ENCODE data around the gene GIPC2.
"Not testable (repeated sequence)": the region's sequence is repeated elsewhere in the genome, so short reads cannot be mapped to it uniquely, and the experiment has no call there.

Gene GIPC2

GRCh38 chr1:78114034-78114956, 68.5 kb downstream of the GIPC2 start:
- DNase-seq: peak; percentile 86
- in situ Hi-C loops (cut with HindIII; ENCODE audit: low pct_ligation_motif_present, low pct_unique_long_range_greater_than_20kb, low sequenced_read_pairs): no loop called here

GRCh38 chr1:78120485-78120884, 74.7 kb downstream of the GIPC2 start:
- in situ Hi-C loops (cut with HindIII; ENCODE audit: low pct_ligation_motif_present, low pct_unique_long_range_greater_than_20kb, low sequenced_read_pairs); DNase-seq: not testable (repeated sequence)

GRCh38 chr1:78121710-78122109, 75.9 kb downstream of the GIPC2 start:
- DNase-seq: no peak
- in situ Hi-C loops (cut with HindIII; ENCODE audit: low pct_ligation_motif_present, low pct_unique_long_range_greater_than_20kb, low sequenced_read_pairs): no loop called here

GRCh38 chr1:78122389-78122788, 76.6 kb downstream of the GIPC2 start:
- no peak for DNase-seq
- in situ Hi-C loops (cut with HindIII; ENCODE audit: low pct_ligation_motif_present, low pct_unique_long_range_greater_than_20kb, low sequenced_read_pairs): no loop called here

GRCh38 chr1:78126506-78126905, 80.7 kb downstream of the GIPC2 start:
- no peak for DNase-seq
- in situ Hi-C loops (cut with HindIII; ENCODE audit: low pct_ligation_motif_present, low pct_unique_long_range_greater_than_20kb, low sequenced_read_pairs): no loop called here

GRCh38 chr1:78132174-78132947, 86.6 kb downstream of the GIPC2 start:
- DNase-seq: no peak
- in situ Hi-C loops (cut with HindIII; ENCODE audit: low pct_ligation_motif_present, low pct_unique_long_range_greater_than_20kb, low sequenced_read_pairs): no loop called here

GRCh38 chr1:78132948-78133322, 87.2 kb downstream of the GIPC2 start:
- no peak for DNase-seq
- in situ Hi-C loops (cut with HindIII; ENCODE audit: low pct_ligation_motif_present, low pct_unique_long_range_greater_than_20kb, low sequenced_read_pairs): no loop called here

GRCh38 chr1:78136680-78137079, 90.9 kb downstream of the GIPC2 start:
- DNase-seq: no peak
- in situ Hi-C loops (cut with HindIII; ENCODE audit: low pct_ligation_motif_present, low pct_unique_long_range_greater_than_20kb, low sequenced_read_pairs): no loop called here

GRCh38 chr1:78141531-78142231, 95.9 kb downstream of the GIPC2 start:
- in situ Hi-C loops (cut with HindIII; ENCODE audit: low pct_ligation_motif_present, low pct_unique_long_range_greater_than_20kb, low sequenced_read_pairs): no loop called here
- DNase-seq: no peak

GRCh38 chr1:78142736-78143135, 97.0 kb downstream of the GIPC2 start:
- in situ Hi-C loops (cut with HindIII; ENCODE audit: low pct_ligation_motif_present, low pct_unique_long_range_greater_than_20kb, low sequenced_read_pairs): no loop called here
- DNase-seq: no peak

GRCh38 chr1:78143152-78143551, 97.4 kb downstream of the GIPC2 start:
- in situ Hi-C loops (cut with HindIII; ENCODE audit: low pct_ligation_motif_present, low pct_unique_long_range_greater_than_20kb, low sequenced_read_pairs): no loop called here

GRCh38 chr1:78143673-78144072, 97.9 kb downstream of the GIPC2 start:
- in situ Hi-C loops (cut with HindIII; ENCODE audit: low pct_ligation_motif_present, low pct_unique_long_range_greater_than_20kb, low sequenced_read_pairs): no loop called here

More at GRCh38 chr1:78143152-78143551, 97.4 kb downstream of the GIPC2 start:
- DNase-seq: peak; percentile 28

GRCh38 chr1:78145105-78145580, 99.4 kb downstream of the GIPC2 start:
- peak; percentile 65 for DNase-seq
- in situ Hi-C loops (cut with HindIII; ENCODE audit: low pct_ligation_motif_present, low pct_unique_long_range_greater_than_20kb, low sequenced_read_pairs): no loop called here

More at GRCh38 chr1:78143673-78144072, 97.9 kb downstream of the GIPC2 start:
- no peak for DNase-seq

- DNase-seq: no peak
- in situ Hi-C loops (cut with HindIII; ENCODE audit: low pct_ligation_motif_present, low pct_unique_long_range_greater_than_20kb, low sequenced_read_pairs): no loop called here
Observed at GRCh38 chr1:78146205-78146771, 100.5 kb downstream of the GIPC2 start.

GRCh38 chr1:78147031-78147430, 101.3 kb downstream of the GIPC2 start:
- no peak for DNase-seq
- in situ Hi-C loops (cut with HindIII; ENCODE audit: low pct_ligation_motif_present, low pct_unique_long_range_greater_than_20kb, low sequenced_read_pairs): no loop called here

GRCh38 chr1:78153092-78153736, 107.4 kb downstream of the GIPC2 start:
- in situ Hi-C loops (cut with HindIII; ENCODE audit: low pct_ligation_motif_present, low pct_unique_long_range_greater_than_20kb, low sequenced_read_pairs): no loop called here
- DNase-seq: no peak

- no peak for DNase-seq
- in situ Hi-C loops (cut with HindIII; ENCODE audit: low pct_ligation_motif_present, low pct_unique_long_range_greater_than_20kb, low sequenced_read_pairs): no loop called here
Observed at GRCh38 chr1:78155121-78155520, 109.4 kb downstream of the GIPC2 start.
